Measurements from ENCODE around the gene PDE8A.

GRCh38 chr15:84979651-84980050 lies 2.0 kb upstream of the PDE8A start:
- TF ChIP-seq NFYA (IDR thresholded peaks at IDR 0.05; ENCODE audit: borderline replicate concordance, low read depth, low read length) = no peak
- no peak for TF ChIP-seq CHD1 (IDR thresholded peaks at IDR 0.05; ENCODE audit: low read depth, low read length)
- TF ChIP-seq EZH2 (IDR thresholded peaks at IDR 0.05; ENCODE audit: borderline replicate concordance, control insufficient read depth, low read depth, low read length) = no peak
